Naive thymus-derived CD8-positive, alpha-beta T cell (primary cell): ENCODE measurements around the gene SCIMP. TPM values are rescaled to one million over a fixed set of nuclear protein-coding genes. Genes with fewer than 3 reads are reported as not detected.

Source experiments
- ATAC-seq, 2 donors: fragments of 150-1000 bp; cut with Tn5 transposase in 1 of 2; sonication (Bioruptor Pico), chemical (Tn5 transposase) in 1 of 2; 1 replicate in 1 of 2; 2 replicates in 1 of 2; pipeline ENCODE4 v1.10.0; 2021; ENCODE audit warnings: mild to moderate bottlenecking in 2 of 2, moderate library complexity in 2 of 2
- POLR2A ChIA-PET: fragments of 350-600 bp; sonication (Branson Sonifier 250); formaldehyde crosslinking; loops from one replicate; lab custom pipeline; 2021; ENCODE audit warnings: antibody characterized with exemption; lab: Charles Lee
- DNase-seq, 10 donors: peaks; one replicate each; pipeline versions ENCODE4 v3.0.0 to v3.0.0-alpha.2; 2020 to 2022
- H3K27ac Mint-ChIP-seq, 10 donors: one replicate each; pipeline ENCODE4 v1.8.0; 2020 to 2022; ENCODE audit warnings: mild to moderate bottlenecking in 10 of 10, mixed read lengths in 10 of 10, moderate library complexity in 4 of 10, inconsistent platforms in 1 of 10
- H3K27me3 Mint-ChIP-seq, 5 donors: one replicate each; pipeline ENCODE4 v1.8.0; 2021 to 2022; ENCODE audit warnings: mixed read lengths in 5 of 5
- H3K36me3 Mint-ChIP-seq, 3 donors: one replicate each; pipeline ENCODE4 v1.8.0; 2020 to 2022; ENCODE audit warnings: mixed read lengths in 3 of 3, mild to moderate bottlenecking in 2 of 3, inconsistent platforms in 1 of 3
- H3K4me1 Mint-ChIP-seq, 4 donors: one replicate each; pipeline ENCODE4 v1.8.0; 2021 to 2022; ENCODE audit warnings: mixed read lengths in 4 of 4
- H3K4me3 Mint-ChIP-seq, 10 donors: one replicate each; pipeline ENCODE4 v1.8.0; 2020 to 2022; ENCODE audit warnings: mild to moderate bottlenecking in 10 of 10, mixed read lengths in 10 of 10, moderate library complexity in 6 of 10, inconsistent platforms in 1 of 10
- H3K9me3 Mint-ChIP-seq, 9 donors: one replicate each; pipeline ENCODE4 v1.8.0; 2020 to 2022; ENCODE audit warnings: mixed read lengths in 9 of 9, mild to moderate bottlenecking in 3 of 9, inconsistent platforms in 1 of 9, moderate library complexity in 1 of 9
- polyA plus RNA-seq, 3 donors: library from polyadenylated mRNA; unstranded; fragments of 300-500 nt; fragmentation: Illumina TruSeq; gene quantifications; one replicate each; pipeline ENCODE4 v1.2.3, GENCODE V29; 2021
- total RNA-seq, 8 experiments: library from RNA in 2 of 8; stranded (reverse) in 2 of 8; gene quantifications; one replicate each; pipeline ENCODE4 v1.2.3 and lab custom pipeline; 2021 to 2026

Gene SCIMP
- total RNA-seq, result 1 to 10 TPM; 2.3 to 2.8 TPM
- under 1 TPM; 0.11 to 0.72 (median 0.22) TPM for polyA plus RNA-seq
- 0 to 0.21 (median 0) reads per million in 6 experiments for total RNA-seq (lab: John Stamatoyannopoulos, UW)

GRCh38 chr17:5234645-5235576, at the start of gene SCIMP:
Gene SCIMP (minus strand): TSS chr17:5234860. CDS start chr17:5234755, 105 bp downstream.
- DNase-seq, result no peak
- no peaks in the 10 kb centered on the region for H3K27me3 Mint-ChIP-seq
- peaks cover 12 to 79% (median 35%) of the 10 kb centered on the region in 4 donors for H3K4me1 Mint-ChIP-seq
- POLR2A ChIA-PET, result interaction anchor here (0.7 to 2.0 kb wide), 6 partner anchors 12 to 229 kb away, joined by 3 to 5 read pairs (median 4); partner anchors contain the start of gene ZNF594
- H3K27ac Mint-ChIP-seq, result peak within 1 kb of the TSS; percentile 57 to 86 (median 78)
- H3K9me3 Mint-ChIP-seq, result peaks cover 0 to 8% (median 0%) of the 10 kb centered on the region in 9 donors
- ATAC-seq, result peak in 1 of 2 donors; percentile 70
- peak within 1 kb of the TSS in 3 of 10 donors; percentile 27 to 83 (median 36) for H3K4me3 Mint-ChIP-seq
- peaks cover 0 to 7% (median 0%) of the 10 kb centered on the region in 3 donors for H3K36me3 Mint-ChIP-seq

GRCh38 chr17:5283571-5284315, 49.1 kb upstream of the SCIMP start:
- H3K9me3 Mint-ChIP-seq, result no peaks in the 10 kb centered on the region
- POLR2A ChIA-PET, result interaction anchor here (1.2 to 1.8 kb wide), 3 partner anchors 35 to 131 kb away, joined by 3 to 7 read pairs (median 4); no protein-coding TSS in a partner anchor
- peaks cover 20 to 57% (median 47%) of the 10 kb centered on the region in 4 donors for H3K4me1 Mint-ChIP-seq
- H3K27ac Mint-ChIP-seq, result peak overlapping the region in 9 of 10 donors; percentile 46 to 93 (median 80)
- DNase-seq, result no peak
- peak overlapping the region; percentile 80 to 96 (median 90) for H3K4me3 Mint-ChIP-seq
- no peaks in the 10 kb centered on the region for H3K27me3 Mint-ChIP-seq
- no peak for ATAC-seq
- peaks cover 0 to 15% (median 0%) of the 10 kb centered on the region in 3 donors for H3K36me3 Mint-ChIP-seq

GRCh38 chr17:5282642-5283217, 48.1 kb upstream of the SCIMP start:
- DNase-seq (peak in 1 of 10 donors; percentile 75), ATAC-seq (peak; percentile 52 to 66)
- H3K4me1 Mint-ChIP-seq, result peaks cover 16 to 51% (median 38%) of the 10 kb centered on the region in 4 donors
- H3K27me3 Mint-ChIP-seq, result no peaks in the 10 kb centered on the region
- H3K36me3 Mint-ChIP-seq, result peaks cover 0 to 11% (median 0%) of the 10 kb centered on the region in 3 donors
- peak overlapping the region; percentile 60 to 97 (median 92) for H3K27ac Mint-ChIP-seq
- no peaks in the 10 kb centered on the region for H3K9me3 Mint-ChIP-seq
- POLR2A ChIA-PET, result interaction anchor here (0.5 to 2.0 kb wide), 10 partner anchors 14 to 137 kb away, joined by 3 to 9 read pairs (median 4); partner anchors contain the start of gene NUP88
- peak overlapping the region; percentile 80 to 96 (median 90) for H3K4me3 Mint-ChIP-seq

DNA sequence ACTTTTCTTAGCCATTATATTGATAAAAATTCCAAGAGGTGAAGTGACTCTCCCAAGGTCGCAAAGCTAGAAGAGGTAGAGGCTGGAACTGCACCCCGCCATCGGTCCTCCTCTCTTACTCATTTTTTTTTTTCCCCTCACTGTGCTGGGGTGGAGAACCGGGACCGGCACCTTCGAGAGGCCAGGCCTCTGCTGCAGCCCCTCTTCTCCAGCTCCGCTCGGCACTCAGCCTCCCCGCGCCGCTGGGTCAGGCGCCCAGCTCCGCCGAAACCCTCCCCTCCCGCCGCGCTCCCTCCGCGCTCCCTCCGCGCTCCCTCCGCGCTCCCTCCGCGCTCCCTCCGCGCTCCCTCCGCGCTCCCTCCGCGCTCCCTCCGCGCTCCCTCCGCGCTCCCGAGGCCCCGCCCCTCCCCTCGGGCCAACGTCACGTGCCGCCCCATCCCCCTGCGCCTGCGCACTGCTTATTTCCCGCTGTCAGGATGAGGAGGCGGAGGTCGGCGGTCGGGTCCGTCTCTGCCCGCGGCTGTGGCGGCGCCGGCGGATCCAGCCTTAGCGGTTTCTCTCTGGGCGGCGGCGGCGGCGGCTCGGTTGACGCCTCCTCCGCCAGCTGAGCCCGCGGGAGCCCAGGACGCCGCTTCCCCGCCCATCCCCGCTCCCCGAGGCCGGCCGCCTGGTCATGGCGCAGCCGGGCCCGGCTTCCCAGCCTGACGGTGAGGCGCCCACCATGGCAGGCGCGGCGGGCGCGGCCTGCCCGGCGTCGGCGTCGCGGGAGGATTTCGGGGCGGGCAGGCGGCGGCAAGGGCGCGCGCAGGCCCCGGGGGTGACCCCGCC, 47.4 kb upstream of the SCIMP start, which contains the start of gene RABEP1:
Gene RABEP1 (plus strand): TSS at position 471 of the 828 bp plus-strand sequence. CDS start 203 bp downstream, at position 674.
- POLR2A ChIA-PET, result interaction anchor here (0.5 to 2.0 kb wide), 16 partner anchors 10 to 1199 kb away, joined by 3 to 9 read pairs (median 3); partner anchors contain the start of gene NUP88
- no peaks in the 10 kb centered on the region for H3K9me3 Mint-ChIP-seq
- peak; percentile 86 to 96 (median 93) for DNase-seq
- H3K36me3 Mint-ChIP-seq, result peaks cover 0 to 9% (median 0%) of the 10 kb centered on the region in 3 donors
- no peaks in the 10 kb centered on the region for H3K27me3 Mint-ChIP-seq
- H3K4me3 Mint-ChIP-seq, result peak within 1 kb of the TSS; percentile 80 to 96 (median 90)
- ATAC-seq, result peak; percentile 79 to 82
- peaks cover 15 to 47% (median 35%) of the 10 kb centered on the region in 4 donors for H3K4me1 Mint-ChIP-seq
- peak within 1 kb of the TSS; percentile 69 to 97 (median 92) for H3K27ac Mint-ChIP-seq

DNA sequence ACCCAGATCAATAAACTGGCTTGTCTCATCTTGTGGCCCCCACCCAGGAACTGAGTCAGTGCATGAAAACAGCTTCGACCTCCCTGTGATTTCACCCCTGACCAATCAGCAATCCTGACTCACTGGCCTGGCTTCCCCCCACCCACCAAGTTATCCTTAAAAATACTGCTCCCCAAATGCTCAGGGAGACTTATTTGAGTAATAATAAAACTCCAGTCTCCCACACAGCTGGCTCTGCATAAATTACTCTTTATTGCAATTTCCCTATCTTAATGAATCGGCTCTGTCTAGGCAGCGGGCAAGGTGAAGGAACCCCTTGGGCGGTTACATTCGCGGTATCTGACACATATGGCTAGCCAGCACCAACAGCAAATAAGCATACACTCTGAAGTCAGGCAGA, 37.7 kb upstream of the SCIMP start:
- H3K4me3 Mint-ChIP-seq, result no peak overlapping the region
- peak overlapping the region in 1 of 10 donors; percentile 8 for H3K27ac Mint-ChIP-seq
- H3K36me3 Mint-ChIP-seq, result no peaks in the 10 kb centered on the region
- DNase-seq, result no peak
- H3K9me3 Mint-ChIP-seq, result no peaks in the 10 kb centered on the region
- H3K4me1 Mint-ChIP-seq, result no peaks in the 10 kb centered on the region
- ATAC-seq, result no peak
- no peaks in the 10 kb centered on the region for H3K27me3 Mint-ChIP-seq
- POLR2A ChIA-PET, result interaction anchor here (1.4 kb wide), 1 partner anchor 9 kb away, joined by 5 read pairs; no protein-coding TSS in a partner anchor

- no peak overlapping the region for H3K4me3 Mint-ChIP-seq
- POLR2A ChIA-PET, result interaction anchor here (0.7 to 1.1 kb wide), 2 partner anchors 13 to 141 kb away, joined by 4 read pairs; partner anchors contain the start of gene RABEP1
- H3K27ac Mint-ChIP-seq, result no peak overlapping the region
- no peaks in the 10 kb centered on the region for H3K36me3 Mint-ChIP-seq
- H3K4me1 Mint-ChIP-seq, result no peaks in the 10 kb centered on the region
- no peaks in the 10 kb centered on the region for H3K9me3 Mint-ChIP-seq
- no peak for DNase-seq
- H3K27me3 Mint-ChIP-seq, result no peaks in the 10 kb centered on the region
- no peak for ATAC-seq
Measured at GRCh38 chr17:5269241-5269960, 34.7 kb upstream of the SCIMP start.

GRCh38 chr17:5264893-5265292, 30.2 kb upstream of the SCIMP start:
- no peak overlapping the region for H3K4me3 Mint-ChIP-seq
- no peaks in the 10 kb centered on the region for H3K4me1 Mint-ChIP-seq
- DNase-seq (no peak), ATAC-seq (no peak)
- no peaks in the 10 kb centered on the region for H3K9me3 Mint-ChIP-seq
- POLR2A ChIA-PET, result no interaction called here
- no peaks in the 10 kb centered on the region for H3K27me3 Mint-ChIP-seq
- no peaks in the 10 kb centered on the region for H3K36me3 Mint-ChIP-seq
- H3K27ac Mint-ChIP-seq, result no peak overlapping the region

DNA sequence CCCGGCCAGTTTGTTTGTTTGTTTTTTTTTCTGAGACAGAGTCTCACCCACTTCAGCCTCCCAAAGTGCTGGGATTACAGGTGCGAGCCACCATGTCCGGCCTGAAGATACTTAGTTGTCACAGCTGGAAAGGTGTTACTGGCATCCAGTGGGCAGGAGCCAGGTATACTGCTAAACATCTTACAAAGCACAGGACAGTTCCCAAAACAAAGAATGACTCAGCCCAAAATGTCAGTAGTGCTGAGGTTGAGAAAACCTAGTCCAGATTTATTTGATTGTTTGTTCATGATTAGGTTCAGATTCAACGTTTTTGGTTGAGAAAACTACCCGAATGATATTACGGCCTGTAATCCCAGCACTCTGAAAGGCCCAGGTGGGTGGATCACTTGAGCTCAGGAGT, 28.8 kb upstream of the SCIMP start:
- ATAC-seq (no peak), DNase-seq (no peak)
- peaks cover 0 to under 1% (median 0%) of the 10 kb centered on the region in 4 donors for H3K4me1 Mint-ChIP-seq
- no peak overlapping the region for H3K27ac Mint-ChIP-seq
- H3K27me3 Mint-ChIP-seq, result no peaks in the 10 kb centered on the region
- H3K36me3 Mint-ChIP-seq, result no peaks in the 10 kb centered on the region
- no peak overlapping the region for H3K4me3 Mint-ChIP-seq
- POLR2A ChIA-PET, result interaction anchor here (0.7 kb wide), 1 partner anchor 1380 kb away, joined by 3 read pairs; no protein-coding TSS in a partner anchor
- no peaks in the 10 kb centered on the region for H3K9me3 Mint-ChIP-seq

DNA sequence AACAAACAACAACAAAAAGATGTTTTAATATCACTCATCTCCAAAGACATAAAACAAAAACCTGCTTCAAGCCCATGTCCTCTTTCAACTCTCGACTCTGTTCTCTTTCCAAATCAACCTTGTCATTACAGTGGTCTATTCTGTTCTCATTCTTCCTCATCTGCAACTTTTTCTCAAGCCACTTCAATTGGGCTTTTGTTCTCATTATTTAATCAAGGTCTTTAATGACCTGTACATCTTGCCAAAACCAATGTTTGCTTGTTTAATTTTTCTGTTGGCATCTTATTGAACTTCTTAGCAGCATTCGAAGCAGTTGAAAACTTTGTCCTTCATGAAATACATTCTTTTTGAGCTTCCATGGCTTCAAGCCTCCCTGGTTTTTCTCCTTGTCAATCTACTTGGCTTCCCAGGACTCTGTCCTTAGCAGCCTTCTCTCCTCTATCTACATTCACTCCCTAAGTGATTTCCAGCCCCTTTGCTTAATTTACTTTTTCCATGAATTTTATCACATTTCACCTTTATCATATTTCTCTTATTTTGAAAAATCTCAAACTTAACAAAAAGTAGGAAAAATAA, 27.8 kb upstream of the SCIMP start:
- POLR2A ChIA-PET, result no interaction called here
- Mint-ChIP-seq H3K4me1 (peaks cover 0 to 6% (median 0%) of the 10 kb centered on the region in 4 donors), H3K36me3 (no peaks in the 10 kb centered on the region), H3K9me3 (no peaks in the 10 kb centered on the region), H3K4me3 (no peak overlapping the region), H3K27me3 (no peaks in the 10 kb centered on the region), H3K27ac (peak overlapping the region in 2 of 10 donors; percentile 68 to 71)
- DNase-seq (no peak), ATAC-seq (no peak)

DNA sequence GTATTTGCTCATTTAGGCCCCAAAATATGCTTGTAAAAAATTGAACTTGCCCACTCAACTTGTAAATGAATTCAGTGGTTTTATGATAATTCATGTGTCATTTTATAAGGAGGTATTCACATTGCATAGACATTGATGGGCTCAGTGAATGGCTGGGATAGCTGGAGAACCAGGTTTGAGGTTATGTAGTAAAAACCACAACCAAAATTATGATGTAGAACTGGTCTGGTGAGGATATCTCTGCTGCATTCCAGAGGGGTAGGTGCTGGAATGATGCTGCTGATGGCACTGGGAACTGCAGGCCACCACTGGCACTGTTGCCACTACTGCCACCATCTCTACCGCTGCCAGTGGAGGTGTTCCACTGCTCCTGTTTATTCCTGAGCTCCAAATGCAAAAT, 25.9 kb upstream of the SCIMP start:
- H3K4me3 Mint-ChIP-seq, result no peak overlapping the region
- no peak for ATAC-seq
- H3K27ac Mint-ChIP-seq, result peak overlapping the region in 1 of 10 donors; percentile 22
- no peaks in the 10 kb centered on the region for H3K9me3 Mint-ChIP-seq
- no peak for DNase-seq
- no peaks in the 10 kb centered on the region for H3K36me3 Mint-ChIP-seq
- no peaks in the 10 kb centered on the region for H3K27me3 Mint-ChIP-seq
- POLR2A ChIA-PET, result no interaction called here
- peaks cover 0 to 15% (median 3%) of the 10 kb centered on the region in 4 donors for H3K4me1 Mint-ChIP-seq
